ENCODE measurements around the gene CNTN4. TPM values are rescaled to one million over a fixed set of nuclear protein-coding genes. Genes with fewer than 3 reads are reported as not detected.

Gene CNTN4
- total RNA-seq, 4 donors from 2014 or later = 5.8 to 15.5 (median 9.0) TPM

GRCh38 chr3:2343031-2343682 is 244.5 kb downstream of the CNTN4 start:
- 84 to 91% methylated on average over 4 of the region's 5 CpGs for WGBS, 2 donors (ENCODE audit: low coverage in 1 of 2)

GRCh38 chr3:2352134-2352762 is 253.6 kb downstream of the CNTN4 start:
- WGBS, 2 donors (ENCODE audit: low coverage in 1 of 2) = 100% methylated on average over 3 to 4 of the region's 28 CpGs
- Histone ChIP-seq H3K27me3 (peaks cover 4% of the 10 kb centered on the region), H3K36me3 (no peaks in the 10 kb centered on the region), H3K4me3 (no peak overlapping the region), H3K4me1 (no peaks in the 10 kb centered on the region), H3K27ac (no peak overlapping the region), H3K9me3 (peaks cover 0 to 11% (median 0%) of the 10 kb centered on the region in 3 donors)
- TF ChIP-seq POLR2AphosphoS5 (IDR thresholded peaks at IDR 0.05) (no peak), CTCF (IDR thresholded peaks at IDR 0.05) (no peak), EP300 (IDR thresholded peaks at IDR 0.05) (no peak), POLR2A (IDR thresholded peaks at IDR 0.05) (no peak)
- ATAC-seq = no peak

More at GRCh38 chr3:2343031-2343682, 244.5 kb downstream of the CNTN4 start:
- Histone ChIP-seq H3K4me3 (no peak overlapping the region), H3K4me1 (no peaks in the 10 kb centered on the region), H3K27ac (no peak overlapping the region), H3K27me3 (no peaks in the 10 kb centered on the region), H3K36me3 (no peaks in the 10 kb centered on the region), H3K9me3 (no peaks in the 10 kb centered on the region)
- no peak for ATAC-seq
- no peak for TF ChIP-seq EP300 (IDR thresholded peaks at IDR 0.05)
- TF ChIP-seq POLR2A (IDR thresholded peaks at IDR 0.05) = no peak
- no peak for TF ChIP-seq POLR2AphosphoS5 (IDR thresholded peaks at IDR 0.05)
- TF ChIP-seq CTCF (IDR thresholded peaks at IDR 0.05) = no peak

- Histone ChIP-seq H3K36me3 (no peaks in the 10 kb centered on the region), H3K27ac (no peak overlapping the region), H3K4me3 (no peak overlapping the region), H3K9me3 (peaks cover 0 to 11% (median 0%) of the 10 kb centered on the region in 3 donors), H3K4me1 (no peaks in the 10 kb centered on the region), H3K27me3 (peaks cover 4% of the 10 kb centered on the region)
- ATAC-seq = peak; percentile 57
- 0% methylated on average over 1 of the region's 1 CpG for WGBS, 2 donors (ENCODE audit: low coverage in 1 of 2)
- no peak for TF ChIP-seq POLR2A (IDR thresholded peaks at IDR 0.05)
- TF ChIP-seq EP300 (IDR thresholded peaks at IDR 0.05) = no peak
- TF ChIP-seq CTCF (IDR thresholded peaks at IDR 0.05) = no peak
- no peak for TF ChIP-seq POLR2AphosphoS5 (IDR thresholded peaks at IDR 0.05)
These were observed 256.0 kb downstream of the CNTN4 start for GRCh38 chr3:2354702-2355101.

GRCh38 chr3:2356298-2356950 is 257.8 kb downstream of the CNTN4 start:
- TF ChIP-seq CTCF (IDR thresholded peaks at IDR 0.05) = no peak
- no peak for TF ChIP-seq EP300 (IDR thresholded peaks at IDR 0.05)
- no peak for TF ChIP-seq POLR2A (IDR thresholded peaks at IDR 0.05)
- TF ChIP-seq POLR2AphosphoS5 (IDR thresholded peaks at IDR 0.05) = no peak

More at GRCh38 chr3:2356298-2356950, 257.8 kb downstream of the CNTN4 start:
- Histone ChIP-seq H3K27me3 (peaks cover 4% of the 10 kb centered on the region), H3K9me3 (peaks cover 0 to 11% (median 0%) of the 10 kb centered on the region in 3 donors), H3K27ac (no peak overlapping the region), H3K4me1 (no peaks in the 10 kb centered on the region), H3K4me3 (no peak overlapping the region), H3K36me3 (no peaks in the 10 kb centered on the region)
- WGBS, 2 donors (ENCODE audit: low coverage in 1 of 2) = 88 to 100% methylated on average over 3 of the region's 3 CpGs
- ATAC-seq = no peak

Measured in gastroesophageal sphincter (tissue), 4 donors.